NCI-H2227 (cell line): ENCODE results near the gene KIF23.

Experiments
- DNase-seq: peaks from one replicate; lab custom pipeline; 2025; ENCODE audit not compliant: unreplicated experiment; lab: John Stamatoyannopoulos, UW

KIF23 gene

DNA sequence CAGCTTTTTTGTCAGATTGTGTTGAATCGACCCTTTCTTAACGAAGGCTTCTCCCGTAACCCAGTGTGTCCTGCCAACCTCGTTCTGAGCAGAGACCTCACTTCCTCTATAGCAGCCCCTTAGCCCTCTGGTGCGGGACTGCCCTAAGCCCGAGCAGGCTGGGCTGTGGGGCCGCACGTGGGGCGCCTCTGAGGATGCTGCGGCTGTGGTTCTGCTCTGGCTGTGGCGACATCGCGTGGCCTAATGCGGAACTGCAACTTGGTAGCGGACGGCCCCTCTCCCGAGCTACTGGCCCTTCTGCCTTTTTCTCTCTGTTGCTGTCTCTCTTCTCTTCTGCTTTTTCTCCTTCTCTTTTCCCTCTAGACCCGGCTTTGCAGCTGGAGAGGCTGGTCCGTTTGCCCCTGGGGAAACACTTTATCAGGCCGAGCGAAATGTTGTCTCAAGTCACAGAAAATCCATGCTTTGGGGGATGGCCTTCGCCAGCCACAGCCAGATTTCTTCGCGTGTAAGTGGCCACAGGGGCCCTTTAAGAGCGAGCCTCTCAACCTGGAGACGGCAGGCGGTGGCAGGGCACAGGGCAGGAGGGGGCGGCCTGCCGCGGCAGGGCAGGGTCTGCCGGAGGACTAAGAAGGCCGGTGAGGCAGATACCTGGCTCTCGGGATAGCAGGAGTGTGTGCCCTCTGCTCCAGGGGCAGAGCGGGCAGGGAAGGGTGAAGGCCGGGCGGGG lies 19.4 kb upstream of the KIF23 start:
- DNase-seq = peak; percentile 79

DNA sequence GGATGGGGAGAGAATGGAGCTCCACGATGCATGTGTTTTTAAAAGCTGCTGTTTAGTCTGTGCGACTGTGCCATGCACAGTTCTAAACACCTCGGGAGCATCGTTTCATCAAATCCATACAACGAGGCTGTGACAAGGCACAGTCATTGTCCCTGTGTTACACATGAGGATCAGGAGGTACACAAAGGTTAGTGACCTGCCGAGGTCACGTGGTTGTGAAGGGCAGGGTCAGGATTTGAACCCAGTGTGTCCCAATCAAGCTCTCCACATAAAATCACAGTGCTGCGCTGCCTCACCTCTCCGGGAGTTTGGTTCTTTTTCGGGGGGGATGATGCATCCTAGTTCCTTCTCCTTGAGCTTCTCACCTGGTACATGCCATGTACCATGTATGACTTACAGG lies 18.7 kb upstream of the KIF23 start:
- DNase-seq = no peak

GRCh38 chr15:69395991-69396390 lies 18.2 kb upstream of the KIF23 start:
- DNase-seq = no peak

DNA sequence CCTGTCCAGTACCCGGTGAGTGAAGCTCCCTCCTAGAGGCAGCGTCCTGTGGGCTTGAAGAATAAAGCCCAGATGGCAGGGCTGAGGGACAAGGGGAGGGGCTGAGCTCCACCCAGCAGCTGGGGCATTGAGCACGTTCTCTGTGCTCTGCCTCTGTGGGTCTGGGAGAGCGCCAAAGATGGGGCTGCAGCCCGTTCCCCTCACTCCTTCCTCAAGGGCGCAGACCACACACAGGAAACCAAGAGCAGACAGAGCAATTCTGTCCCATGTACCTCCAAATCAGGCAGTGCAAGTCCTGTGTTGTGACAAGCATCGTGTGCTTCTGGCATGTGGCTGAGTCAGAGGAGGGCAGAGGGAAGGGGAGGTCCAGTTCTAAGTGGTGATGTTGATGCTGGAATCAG lies 15.7 kb upstream of the KIF23 start:
- no peak for DNase-seq

GRCh38 chr15:69400850-69401249 lies 13.3 kb upstream of the KIF23 start:
- DNase-seq = no peak

DNA sequence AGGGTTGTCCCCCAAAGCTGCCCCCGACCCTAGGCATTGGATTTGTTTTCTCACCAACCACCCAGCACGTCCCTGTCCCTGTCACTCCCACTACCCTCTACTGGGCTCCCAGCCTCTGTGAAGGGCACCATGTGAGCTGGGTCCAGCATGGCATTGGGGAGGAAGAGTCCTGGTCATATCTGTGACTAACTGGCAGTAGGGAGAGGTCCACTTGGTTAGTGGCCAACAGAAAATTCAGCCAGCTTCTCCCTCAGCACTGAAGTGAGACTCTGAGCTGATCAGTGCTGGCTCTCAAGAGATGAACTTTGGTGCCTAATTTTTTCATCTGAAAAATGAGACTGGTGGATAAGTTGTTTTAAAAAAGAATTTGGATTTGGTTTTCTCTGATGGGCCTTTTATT lies 11.3 kb upstream of the KIF23 start:
- no peak for DNase-seq

DNA sequence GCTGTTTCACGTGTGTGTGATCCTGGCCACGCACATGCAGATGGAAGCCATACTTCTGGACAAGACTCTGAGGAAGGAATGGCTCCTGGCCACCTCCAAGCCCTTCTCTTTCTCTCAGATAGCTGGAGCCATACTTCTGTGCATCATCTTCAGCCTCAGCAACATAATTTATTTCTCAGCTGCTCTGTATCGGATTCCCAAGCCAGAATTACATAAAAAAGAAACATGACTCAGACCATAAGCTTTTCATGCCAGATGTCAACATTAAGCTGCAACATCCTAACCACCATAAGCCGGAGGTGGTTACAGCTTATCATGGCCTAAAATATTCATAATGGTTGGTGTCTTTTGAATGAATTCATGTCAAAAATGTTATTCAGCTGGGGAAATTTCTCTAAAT lies 10.6 kb upstream of the KIF23 start:
- DNase-seq = no peak

GRCh38 chr15:69405110-69405509 lies 9.0 kb upstream of the KIF23 start:
- no peak for DNase-seq

DNA sequence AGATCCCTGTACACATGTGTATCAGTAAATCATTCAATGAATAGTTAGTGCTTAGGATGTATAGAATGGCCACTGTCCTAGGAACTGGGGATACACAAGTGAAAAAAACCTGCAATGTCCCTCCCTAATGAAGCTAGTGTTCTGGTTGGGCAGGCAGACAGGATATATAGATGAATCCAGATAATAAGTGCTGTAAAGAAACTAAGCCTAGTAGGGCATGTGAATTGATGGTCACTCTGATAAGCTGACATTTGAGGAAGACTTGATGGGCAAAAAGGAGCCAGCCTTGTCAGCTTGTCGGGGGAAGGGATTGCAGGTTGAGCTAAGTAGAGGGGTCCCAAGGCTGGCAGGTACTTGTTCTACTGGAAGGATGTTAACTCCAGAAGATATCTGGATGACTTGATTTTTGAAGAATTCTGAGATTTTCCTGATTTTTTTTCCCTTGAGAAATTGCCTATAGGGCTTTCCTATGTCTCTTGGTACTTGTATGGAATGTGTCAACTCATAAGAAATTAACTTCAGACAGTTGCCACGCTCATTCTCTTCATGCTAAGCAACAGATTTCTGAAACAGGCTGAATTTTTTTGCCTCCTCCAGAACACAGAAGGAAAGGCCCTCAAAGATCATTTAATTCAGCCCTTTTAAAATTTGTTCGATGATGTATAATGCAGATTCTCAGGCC lies 6.3 kb upstream of the KIF23 start:
- no peak for DNase-seq

- DNase-seq = no peak
These were observed 5.3 kb upstream of the KIF23 start for GRCh38 chr15:69408841-69409240.

DNA sequence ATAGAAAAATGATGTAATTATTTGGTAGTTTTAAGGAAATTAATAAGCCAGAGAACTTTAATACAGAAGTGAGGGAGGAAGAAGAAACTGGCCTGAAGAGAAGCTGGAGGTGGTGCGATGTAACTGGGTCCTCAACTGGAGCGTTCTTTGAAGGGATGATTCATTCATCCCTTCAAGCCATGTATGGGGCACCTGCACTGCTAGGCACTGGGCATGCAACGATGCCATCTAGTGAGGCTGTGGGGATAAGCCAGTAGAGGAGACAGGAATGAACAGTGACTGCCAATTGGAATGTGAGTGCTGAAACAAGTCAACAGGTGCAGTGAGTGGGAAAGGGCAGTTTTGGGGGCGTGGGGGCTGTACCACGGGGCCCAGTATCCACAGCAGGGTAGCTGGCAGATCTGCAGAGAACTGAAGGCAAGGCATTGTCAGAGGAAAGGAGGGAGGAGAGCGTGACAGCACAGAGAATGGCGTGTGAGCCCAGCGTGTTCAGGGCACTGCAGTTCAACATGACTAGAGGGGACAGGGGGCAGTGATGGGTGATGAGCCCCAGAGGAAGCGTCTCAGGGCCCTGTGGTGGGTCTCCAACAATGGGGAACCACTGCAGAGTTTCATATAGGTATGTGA lies 3.8 kb upstream of the KIF23 start:
- DNase-seq = peak; percentile 54

DNA sequence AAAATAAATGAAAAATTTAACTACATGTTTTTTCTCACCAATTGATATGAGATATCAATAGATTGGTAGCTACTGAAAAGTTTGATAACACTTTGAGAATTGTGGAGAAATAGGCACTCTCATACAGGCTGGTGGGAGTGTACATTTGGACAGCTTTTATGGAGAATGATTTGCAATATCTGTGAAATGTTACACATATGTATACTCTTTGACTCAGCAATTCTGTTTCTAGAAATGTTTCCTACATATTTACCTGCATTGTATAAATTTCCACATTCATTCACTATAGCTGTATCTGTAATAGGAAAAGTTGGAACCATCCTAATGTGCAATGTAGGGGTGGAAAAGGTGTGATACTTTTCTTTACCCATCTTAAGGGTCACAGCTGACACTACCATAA lies 1.9 kb upstream of the KIF23 start:
- no peak for DNase-seq

DNA sequence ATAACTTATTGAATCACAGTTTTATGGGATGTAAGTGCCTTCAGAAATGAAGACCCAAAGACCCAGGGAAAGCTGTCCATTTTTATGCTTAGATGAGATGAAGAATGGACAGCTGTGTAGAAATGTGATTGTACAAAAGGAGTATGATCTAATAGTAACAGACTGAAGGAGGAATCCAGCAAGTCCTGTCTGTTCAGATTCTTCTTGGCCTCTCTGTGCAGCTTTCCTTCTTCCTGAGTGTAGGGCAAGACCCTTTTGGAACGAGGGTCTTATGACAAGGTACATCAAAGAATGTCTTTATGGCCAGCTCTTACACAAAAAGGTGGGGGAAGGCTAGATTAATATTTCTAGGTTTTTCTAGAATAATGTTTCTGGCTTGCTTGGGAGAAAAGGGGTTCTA lies 1.4 kb upstream of the KIF23 start:
- no peak for DNase-seq

- DNase-seq = peak; percentile 34
These were observed 585 bp downstream of the KIF23 start for GRCh38 chr15:69414701-69415167.

- no peak for DNase-seq
These were observed 1.2 kb downstream of the KIF23 start for GRCh38 chr15:69415381-69415780.

- no peak for DNase-seq
These were observed 3.4 kb downstream of the KIF23 start for GRCh38 chr15:69417581-69417980.

DNA sequence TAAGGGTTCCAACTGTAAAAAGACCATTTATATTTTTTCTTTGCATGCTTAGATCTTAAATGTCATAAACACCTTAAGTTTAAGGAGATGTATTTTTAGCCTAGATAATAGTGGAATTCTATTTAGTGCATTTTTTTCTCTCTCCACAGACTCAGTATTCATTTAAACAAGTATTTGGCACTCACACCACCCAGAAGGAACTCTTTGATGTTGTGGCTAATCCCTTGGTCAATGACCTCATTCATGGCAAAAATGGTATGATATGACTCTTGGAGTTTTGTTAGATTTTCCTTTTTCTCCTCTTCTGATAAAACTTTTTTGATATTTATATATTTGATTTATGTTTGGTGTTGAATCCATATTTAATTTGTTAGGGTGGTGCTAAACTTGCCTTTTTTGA lies 7.3 kb downstream of the KIF23 start:
- DNase-seq = no peak

DNA sequence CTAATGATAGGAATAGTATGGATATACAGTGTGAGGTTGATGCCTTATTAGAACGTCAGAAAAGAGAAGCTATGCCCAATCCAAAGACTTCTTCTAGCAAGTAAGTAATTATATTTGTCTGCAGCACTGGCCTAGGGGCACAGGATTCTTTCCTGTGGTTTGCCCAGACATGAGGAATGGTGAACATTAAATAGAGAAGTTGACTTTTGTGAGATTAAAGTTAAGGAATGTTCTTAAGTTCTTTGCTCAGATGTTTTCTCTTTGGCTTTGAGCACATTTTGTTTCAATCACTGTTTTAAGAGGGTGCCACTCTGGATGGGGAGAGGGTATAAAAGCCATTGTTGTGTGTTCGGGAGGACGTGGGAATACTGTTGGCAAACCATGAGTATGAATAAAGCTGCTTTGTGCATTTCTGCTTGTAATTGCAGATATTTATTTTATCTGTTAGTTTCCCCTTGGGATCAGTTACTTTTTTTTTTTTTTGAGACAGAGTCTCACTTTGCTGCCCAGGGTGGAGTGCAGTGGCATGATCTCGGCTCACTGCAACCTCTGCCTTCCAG lies 8.3 kb downstream of the KIF23 start:
- DNase-seq = no peak

DNA sequence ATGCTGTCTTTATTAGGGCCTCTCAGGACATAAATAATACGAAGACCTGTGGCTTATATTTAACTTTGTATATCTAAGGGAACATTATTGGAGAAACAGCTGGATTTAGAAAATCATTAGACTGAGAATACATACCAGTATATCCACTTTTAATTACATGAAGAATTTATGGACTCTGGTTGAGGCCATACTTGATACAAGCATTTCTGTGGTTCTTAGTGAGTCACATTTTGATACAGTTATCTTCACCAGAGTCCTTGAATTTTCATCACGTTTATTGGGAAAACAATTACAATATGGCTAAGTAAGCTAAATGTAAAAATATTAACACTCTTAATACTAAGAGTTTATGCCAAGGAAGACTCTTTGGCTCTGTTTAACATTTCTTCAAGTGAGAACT lies 9.9 kb downstream of the KIF23 start:
- DNase-seq = no peak

DNA sequence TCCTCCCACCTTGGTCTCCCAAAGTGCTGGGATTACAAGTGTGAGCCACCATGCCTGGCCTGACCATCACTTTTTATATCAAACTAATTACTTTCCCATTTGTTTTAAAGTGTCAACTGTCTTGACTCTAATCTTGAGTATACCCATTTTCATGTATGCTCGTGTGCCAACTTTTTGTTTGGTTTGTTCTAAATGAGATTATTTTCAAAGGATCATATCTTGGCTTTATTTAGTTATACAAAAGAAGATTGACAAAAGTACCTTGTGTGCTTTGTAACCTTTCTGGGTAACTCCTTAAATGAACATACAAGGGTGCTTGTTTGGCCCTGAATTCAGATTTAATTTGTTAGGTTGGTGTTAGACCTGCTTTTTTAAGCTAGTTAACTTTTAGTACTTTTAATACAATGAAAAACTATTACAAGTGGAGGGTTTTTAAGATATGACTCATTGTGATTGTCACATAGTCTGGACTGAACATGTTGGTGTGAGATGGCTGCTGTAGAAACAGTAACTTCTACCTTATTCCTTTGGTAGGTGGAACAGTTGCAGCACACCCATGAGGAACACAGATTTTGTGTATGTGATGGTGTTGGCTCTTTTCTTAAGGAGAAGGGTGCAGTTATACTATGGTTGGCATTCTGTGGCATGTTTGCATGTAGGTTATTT lies 10.7 kb downstream of the KIF23 start:
- no peak for DNase-seq

DNA sequence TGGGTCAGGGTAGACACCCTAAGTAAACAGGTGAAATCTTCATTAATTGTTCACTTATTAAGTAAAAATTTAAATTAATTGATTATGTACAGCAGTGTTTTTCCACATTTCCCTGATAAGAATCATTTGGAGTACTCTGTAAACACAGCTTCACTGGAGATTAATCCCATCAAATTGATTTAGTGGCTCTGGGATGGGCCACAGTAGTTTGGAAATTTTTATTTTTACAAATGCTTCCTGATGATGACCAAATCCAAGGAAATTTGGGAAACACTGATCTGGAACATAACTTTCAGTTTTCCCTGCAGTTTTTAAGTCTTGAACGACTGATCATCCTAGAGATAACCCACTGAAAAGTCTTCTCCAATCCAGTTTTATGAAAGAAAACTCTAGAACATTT lies 19.7 kb downstream of the KIF23 start:
- no peak for DNase-seq
